ENCODE data around the gene CCDC47.
"Not testable (repeated sequence)": the region's sequence is repeated elsewhere in the genome, so short reads cannot be mapped to it uniquely, and the experiment has no call there.

Gene CCDC47

GRCh38 chr17:63735691-63736090 is 37.7 kb downstream of the CCDC47 start:
- DNase-seq (ENCODE audit: low spot score), result no peak

GRCh38 chr17:63722403-63722802 is 51.0 kb downstream of the CCDC47 start:
- DNase-seq (ENCODE audit: low spot score), result no peak

- DNase-seq (ENCODE audit: low spot score), result not testable (repeated sequence)
Observed at GRCh38 chr17:63720194-63720593, 53.2 kb downstream of the CCDC47 start.

DNA sequence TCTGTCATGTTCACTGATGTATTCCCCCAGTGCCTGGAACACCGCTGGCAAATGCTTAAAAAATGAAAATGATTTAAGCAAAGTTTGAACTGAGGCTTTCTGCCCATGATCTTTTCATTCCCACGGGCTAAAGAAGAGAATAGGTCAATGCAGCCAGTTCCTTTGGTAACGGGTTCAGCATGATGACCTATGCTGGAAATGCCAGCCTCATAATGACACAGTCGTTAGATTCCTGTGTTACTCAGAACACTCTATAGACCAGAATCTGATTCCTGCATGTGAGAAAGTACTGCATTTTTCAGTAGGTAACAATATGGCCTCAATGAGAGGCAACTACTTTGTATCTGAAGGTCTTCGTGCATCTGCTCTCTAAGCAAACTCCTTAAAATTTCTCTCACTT is 54.4 kb downstream of the CCDC47 start:
- DNase-seq (ENCODE audit: low spot score), result no peak

DNA sequence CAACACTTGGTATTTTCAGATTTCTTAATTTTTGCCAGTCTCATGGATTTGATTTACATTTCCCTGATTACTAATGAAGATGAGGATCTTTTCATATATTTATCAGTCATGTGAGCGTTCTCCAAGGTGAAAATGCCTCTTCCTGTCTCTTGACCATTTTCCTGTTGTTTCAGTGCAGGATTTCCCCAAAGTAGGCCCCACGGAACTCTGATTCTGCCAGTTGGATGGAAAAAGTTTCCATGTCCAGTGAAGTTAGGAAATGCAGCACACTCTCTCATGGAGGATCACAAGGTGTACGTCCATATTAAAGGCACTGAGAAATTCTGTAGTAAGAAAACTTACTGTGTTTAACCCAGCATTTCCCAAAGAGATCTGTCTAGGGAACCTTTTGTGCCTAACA is 57.0 kb downstream of the CCDC47 start:
- no peak for DNase-seq (ENCODE audit: low spot score)

- DNase-seq (ENCODE audit: low spot score), result no peak
Observed at GRCh38 chr17:63714550-63715277, 58.7 kb downstream of the CCDC47 start.

DNA sequence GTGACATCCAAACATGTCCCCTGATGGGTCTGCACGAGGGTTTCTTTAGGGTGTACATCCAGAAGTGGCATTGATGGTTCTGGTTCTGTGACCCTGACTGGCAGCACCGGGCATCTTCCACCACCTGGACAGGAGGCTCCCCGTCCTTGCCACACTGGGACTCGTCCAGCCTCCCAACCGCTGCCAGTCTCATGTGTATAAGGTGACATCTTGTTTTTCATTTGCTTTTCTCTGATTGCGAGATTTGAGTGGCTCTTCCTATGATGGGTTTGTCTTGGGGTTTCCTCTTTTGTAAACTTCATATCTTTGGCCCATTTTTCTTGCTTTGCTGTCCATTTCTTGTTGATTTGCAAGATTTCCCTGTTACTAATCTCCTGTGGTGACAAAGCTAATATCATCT is 64.3 kb downstream of the CCDC47 start:
- DNase-seq (ENCODE audit: low spot score), result no peak

GRCh38 chr17:63707151-63707550 is 66.2 kb downstream of the CCDC47 start:
- no peak for DNase-seq (ENCODE audit: low spot score)

DNA sequence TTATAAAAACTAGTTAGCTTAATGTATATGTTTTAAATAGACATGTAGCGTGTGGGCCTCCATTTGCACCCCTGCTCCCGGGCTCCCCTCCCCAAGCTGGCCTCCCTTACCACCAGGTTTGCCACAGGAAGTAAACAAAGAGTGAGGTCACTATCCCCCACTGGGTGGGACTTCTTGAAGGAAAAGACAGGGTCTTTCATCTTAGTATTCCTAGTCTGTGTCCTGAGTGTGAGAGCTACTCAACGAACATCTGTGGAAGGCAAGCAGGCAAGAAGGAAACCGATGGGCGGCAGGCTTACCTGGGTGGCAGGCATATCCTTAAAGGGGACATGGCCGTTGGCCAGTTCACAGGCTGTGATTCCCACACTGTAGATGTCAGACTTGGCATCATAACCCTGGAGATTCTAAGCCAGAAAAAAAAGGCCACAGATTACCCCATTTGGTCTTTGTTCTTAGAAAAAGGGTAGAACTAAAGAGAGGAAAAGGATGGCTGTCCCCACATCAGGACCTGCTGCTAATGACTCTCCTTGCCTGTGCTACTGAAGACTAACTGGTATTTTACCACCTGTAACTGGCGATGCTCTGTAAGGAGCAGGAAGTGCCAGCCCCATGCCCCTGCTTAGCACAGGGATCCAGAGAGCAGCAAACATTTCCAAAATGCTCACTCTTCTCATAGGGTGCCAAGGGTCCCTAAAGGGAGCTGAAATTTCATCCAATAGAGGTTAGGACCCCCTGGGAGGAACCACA is 66.9 kb downstream of the CCDC47 start:
- DNase-seq (ENCODE audit: low spot score), result no peak

DNA sequence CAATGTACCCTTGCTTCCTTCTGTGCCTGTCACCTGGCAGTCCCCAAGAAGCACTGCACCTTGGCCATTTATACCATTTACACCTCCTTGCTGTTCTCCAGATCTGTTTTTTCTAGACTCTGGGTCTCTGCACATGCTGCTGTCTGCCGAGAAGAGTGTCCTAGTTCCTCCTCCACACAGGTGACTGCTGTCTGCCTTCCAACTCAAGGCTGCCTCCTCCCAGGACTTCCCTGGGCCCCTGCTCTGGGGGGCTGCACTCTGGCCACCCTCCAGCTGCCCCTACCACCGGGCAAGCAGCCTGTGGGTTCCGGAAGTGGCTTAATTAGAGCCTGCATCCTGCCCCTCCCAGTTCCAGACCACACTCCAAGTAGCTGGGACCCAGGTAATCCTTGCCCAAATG is 67.7 kb downstream of the CCDC47 start:
- DNase-seq (ENCODE audit: low spot score), result no peak

DNA sequence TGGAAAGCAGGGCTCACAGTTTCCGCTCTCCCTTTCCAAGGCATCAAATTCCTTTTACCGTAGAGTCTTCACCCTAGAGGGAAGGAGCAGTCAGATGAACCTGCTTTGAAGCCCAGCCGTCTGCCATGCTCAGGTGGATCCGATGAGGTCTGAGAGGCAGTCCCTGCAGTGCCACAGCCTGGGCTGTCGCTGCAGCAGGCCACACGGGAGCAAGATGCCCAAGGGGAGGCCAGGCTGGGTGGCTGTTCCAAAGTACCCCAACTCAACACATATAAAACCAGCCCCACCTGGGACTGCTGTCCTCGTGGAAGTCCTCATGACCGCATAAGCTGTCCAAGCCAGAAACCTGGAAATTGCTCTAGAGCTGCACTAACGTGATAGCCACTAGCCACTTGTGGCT is 68.6 kb downstream of the CCDC47 start:
- DNase-seq (ENCODE audit: low spot score), result no peak

- no peak for DNase-seq (ENCODE audit: low spot score)
Observed at GRCh38 chr17:63704259-63704576, 69.2 kb downstream of the CCDC47 start.

GRCh38 chr17:63703556-63704258 is 69.7 kb downstream of the CCDC47 start:
- no peak for DNase-seq (ENCODE audit: low spot score)

DNA sequence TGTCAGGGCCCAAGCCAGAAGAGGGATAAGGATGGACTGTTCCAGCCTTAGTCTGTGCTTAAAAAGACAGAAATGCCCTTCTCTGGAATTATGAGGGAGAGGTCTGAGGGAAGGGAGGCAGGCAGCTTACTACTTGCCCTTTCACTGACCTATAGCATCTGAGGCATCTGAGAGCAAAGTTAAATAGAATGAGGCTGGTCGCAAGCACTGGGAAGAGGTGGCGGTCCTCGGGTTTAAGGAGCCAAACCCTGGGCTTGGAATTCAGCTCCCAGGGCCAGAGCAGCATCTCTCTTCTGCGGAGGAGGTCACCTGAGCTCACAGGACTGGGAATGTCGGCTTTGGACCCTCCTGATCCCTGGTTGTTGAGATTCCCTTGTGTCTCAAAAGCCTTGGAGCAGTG is 70.4 kb downstream of the CCDC47 start:
- no peak for DNase-seq (ENCODE audit: low spot score)

DNA sequence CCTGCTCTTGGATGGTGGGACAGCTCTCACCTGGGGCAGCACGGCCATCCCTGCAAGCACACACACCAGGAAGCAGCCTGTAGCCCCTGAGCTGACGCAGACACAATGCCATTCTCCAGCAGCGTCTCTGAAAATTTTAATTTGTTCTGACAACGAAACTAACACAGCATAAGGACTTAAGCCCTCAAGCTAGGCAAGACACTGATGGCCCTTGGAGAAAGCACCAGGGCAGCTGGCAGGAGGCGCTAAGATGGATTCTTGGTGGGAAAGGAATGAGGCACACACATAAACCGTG is 70.7 kb downstream of the CCDC47 start:
- DNase-seq (ENCODE audit: low spot score), result no peak

DNA sequence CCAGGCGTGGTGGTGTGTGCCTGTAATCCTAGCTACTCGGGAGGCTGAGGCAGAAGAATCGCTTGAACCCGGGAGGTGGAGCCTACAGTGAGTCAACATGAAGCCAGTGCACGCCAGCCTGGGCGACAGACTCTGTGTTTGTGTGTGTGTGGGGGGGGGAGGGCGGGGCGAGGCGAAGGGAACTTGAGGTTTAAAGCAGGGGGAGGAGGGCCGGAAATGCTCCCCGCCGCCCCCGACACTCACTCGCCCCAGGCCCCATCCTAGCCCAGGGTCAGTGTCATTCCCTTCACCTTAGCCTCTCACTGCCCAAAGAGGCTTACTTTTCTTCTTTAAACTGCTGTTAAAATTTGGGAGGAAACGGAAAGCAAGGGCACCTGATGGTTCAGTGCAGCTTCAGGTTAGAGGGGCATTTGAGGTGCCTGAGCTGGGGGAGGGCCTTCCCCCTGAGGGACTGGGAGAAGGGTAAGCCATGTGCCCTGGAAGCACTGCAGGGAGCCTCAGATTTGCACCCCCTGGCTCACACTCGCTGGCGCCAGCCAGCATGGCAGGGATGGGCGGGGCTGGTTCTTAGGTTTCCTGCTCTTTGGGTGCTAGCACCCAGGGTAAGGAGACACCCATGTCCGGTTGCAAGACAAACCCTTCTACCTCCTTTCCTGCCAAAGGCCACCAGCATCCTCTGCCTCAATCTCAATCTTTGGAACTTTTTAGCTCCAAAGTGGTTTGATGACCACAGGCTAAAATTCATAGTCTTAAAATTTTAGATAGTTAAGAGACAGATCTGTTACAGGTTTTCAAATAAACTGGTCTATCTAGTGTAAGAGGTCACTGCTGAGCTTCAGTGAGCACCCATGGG is 71.3 kb downstream of the CCDC47 start:
- DNase-seq (ENCODE audit: low spot score), result no peak

DNA sequence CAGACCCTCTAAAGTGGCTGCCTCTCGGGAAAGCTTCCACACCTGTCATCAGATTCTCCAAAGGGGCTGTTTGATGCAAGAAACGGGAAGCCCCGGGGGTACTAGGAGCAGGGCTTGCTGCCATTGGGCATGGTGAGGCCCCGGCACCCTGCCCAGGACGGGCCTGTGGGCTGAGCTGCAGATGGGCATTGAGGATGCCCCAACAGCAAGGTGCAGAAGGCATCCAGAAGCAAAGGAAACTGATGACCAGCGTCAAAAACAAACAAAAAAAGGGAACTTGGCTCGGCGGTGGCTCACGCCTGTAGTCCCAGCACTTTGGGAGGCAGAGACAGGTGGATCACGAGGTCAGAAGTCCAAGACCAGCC is 72.0 kb downstream of the CCDC47 start:
- no peak for DNase-seq (ENCODE audit: low spot score)

DNA sequence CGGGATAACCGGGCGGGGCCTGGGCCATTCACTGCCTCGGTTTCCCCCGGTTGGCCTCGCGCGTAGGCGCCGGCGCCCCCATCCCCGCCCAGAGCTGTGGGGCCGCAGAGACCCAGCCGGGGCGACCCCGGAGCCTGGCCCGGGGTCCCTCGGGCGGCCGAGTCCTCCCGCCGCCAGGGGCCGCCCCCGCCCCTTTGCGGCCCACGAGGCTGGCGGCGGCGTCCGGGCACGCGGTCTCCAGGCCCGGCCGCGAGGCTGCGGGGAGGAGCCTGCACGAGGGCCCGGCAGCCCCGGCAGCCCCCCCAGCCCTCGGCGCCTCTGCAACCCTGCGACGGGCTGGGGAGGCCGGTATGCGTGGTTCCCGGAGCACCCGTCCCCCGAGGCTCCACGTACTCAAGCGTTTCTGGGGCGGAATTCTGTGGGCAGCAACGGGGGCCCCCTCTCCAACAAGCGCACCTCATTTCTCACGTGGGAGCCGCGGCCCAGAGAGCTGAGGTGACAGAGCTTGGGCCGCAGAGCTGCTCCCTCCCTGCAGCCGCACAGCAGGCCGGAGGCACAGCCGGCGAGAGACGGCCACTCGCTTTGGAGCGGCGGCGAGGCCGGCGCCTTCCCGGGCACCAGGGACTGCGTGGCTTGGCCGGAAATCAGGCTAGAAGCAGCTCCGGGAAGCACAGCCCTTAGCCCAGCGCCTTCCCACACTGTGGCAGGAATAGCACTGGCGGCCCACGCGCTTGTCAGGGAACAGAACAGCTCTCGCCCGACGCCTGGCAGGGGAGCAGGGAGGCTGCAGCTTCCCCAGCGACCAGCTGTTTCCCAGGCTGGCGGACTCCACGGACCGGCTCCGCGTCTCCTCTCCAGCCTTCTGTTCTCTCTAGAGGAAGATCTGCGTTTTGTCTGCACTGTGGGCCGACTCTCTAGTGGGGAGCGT is 72.6 kb downstream of the CCDC47 start:
- no peak for DNase-seq (ENCODE audit: low spot score)

- no peak for DNase-seq (ENCODE audit: low spot score)
Observed at GRCh38 chr17:63699638-63700527, 73.5 kb downstream of the CCDC47 start, which contains the start of gene LIMD2. TSS of gene LIMD2 (minus strand) at chr17:63700125. CDS start at chr17:63699298, 827 bp downstream.

DNA sequence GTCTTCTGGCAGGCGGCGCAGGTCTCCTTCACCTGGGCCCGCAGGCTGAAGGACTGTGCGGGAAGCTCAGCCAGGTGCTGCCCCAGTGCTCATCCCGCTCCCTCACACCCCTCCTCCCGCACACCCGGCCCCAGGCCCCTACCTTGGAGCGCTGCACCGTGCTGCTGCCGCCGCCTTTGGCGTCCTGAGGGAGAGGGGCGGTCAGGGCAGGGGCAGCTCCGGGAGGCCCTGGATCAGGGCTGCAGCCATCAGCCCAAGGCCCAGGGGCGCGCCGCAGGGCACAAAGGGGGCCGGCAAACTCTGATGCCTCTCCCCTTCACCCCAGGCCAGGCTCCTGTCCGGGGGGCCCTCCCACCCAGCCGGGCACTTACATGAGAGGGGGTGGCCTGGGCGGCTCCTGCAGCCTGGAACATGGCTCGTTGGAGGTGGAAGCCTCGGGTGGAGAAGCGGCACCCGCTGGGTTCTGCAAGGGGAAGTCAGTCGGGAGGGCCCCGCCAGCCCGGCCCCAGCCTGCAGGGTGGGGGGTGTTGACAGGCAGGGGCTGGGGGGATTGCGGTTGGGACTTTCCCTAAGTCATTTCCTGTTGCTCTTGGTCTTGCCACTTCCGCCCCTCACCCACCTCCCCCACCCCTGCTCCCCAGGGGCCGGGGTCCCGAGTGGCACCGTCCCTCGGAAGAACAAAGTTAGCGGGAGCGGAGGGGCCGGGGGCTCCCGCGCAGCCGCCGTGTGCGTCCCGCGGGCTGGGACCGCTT is 74.3 kb downstream of the CCDC47 start:
- DNase-seq (ENCODE audit: low spot score), result no peak

All from hematopoietic multipotent progenitor cell treated with erythropoietin and hydrocortisone succinate and interleukin-3 and kit ligand, for 17 days (in vitro differentiated cells).